Right lobe of liver (tissue), 6 donors: ENCODE measurements around the gene USP16. TPM values are rescaled to one million over a fixed set of nuclear protein-coding genes. Genes with fewer than 3 reads are reported as not detected.
A peak's percentile ranks its signal among the peaks of the same experiment; 100 is the strongest.

ENCODE experiments used
- ATAC-seq, 4 donors: fragments of 200-7000 bp; cut with Tn5 transposase; one replicate each; pipeline ENCODE4 v1.9.1; 2020; ENCODE audit warnings: mild to moderate bottlenecking in 4 of 4, moderate library complexity in 4 of 4
- DNase-seq, 3 donors: peaks; one replicate each; pipeline ENCODE4 v3.0.0-alpha.2; 2020
- H3K27ac ChIP-seq, 3 donors: fragments of 200-600 bp; one replicate each; pipeline ENCODE4 v1.8.0; 2022
- H3K27me3 ChIP-seq, 2 donors: fragments of 200-600 bp; one replicate each; pipeline ENCODE4 v1.8.0; 2022
- H3K36me3 ChIP-seq, 4 donors: fragments of 200-600 bp; sonication (generic) in 1 of 4; one replicate each; pipeline versions ENCODE4 v1.5.1 to v1.8.0; 2017 to 2022; ENCODE audit warnings: control low read depth in 1 of 4
- H3K4me1 ChIP-seq, 4 donors: fragments of 200-600 bp; sonication (generic) in 1 of 4; one replicate each; pipeline versions ENCODE4 v1.5.1 to v1.8.0; 2017 to 2022; ENCODE audit warnings: control low read depth in 1 of 4
- H3K4me3 ChIP-seq, 3 donors: fragments of 200-600 bp; one replicate each; pipeline ENCODE4 v1.8.0; 2022
- H3K9me3 ChIP-seq, 4 donors: fragments of 200-600 bp; sonication (generic) in 1 of 4; one replicate each; pipeline versions ENCODE4 v1.5.1 to v1.8.0; 2017 to 2022; ENCODE audit warnings: control low read depth in 1 of 4
- POLR2A ChIP-seq: fragments of 450-650 bp; IDR thresholded peaks from one replicate; pipeline ENCODE4 v1.6.1; 2017; ENCODE audit warnings: antibody characterized with exemption, mild to moderate bottlenecking
- WGBS: methylation state at CpG from one replicate; pipeline ENCODE4 v1.1.6; 2018; ENCODE audit warnings: low coverage, low lambda C conversion rate; ENCODE audit not compliant: insufficient coverage; ENCODE audit errors: missing lambda C conversion rate; 5-methylcytosine and 5-hydroxymethylcytosine counted together
- intact Hi-C, 2 donors: fragments of 100-400 bp; cut with DNase I; formaldehyde crosslinking; loops; one replicate each; pipeline versions ENCODE4 v1.11.2 to v1.14.1; 2022
- total RNA-seq, 6 experiments: library from RNA; depleted of rRNA in 2 of 6; stranded (reverse); fragments of >200 nt in 2 of 6; fragmentation: NEBNext Ultra II Directional in 3 of 6; extraction: Animal tissue kit (Norgen Biotek cat#: 25700) in 3 of 6; gene quantifications; one replicate each; pipeline versions ENCODE4 v1.1.0 to v1.2.4, GENCODE V29; 2016 to 2023
- TF ChIP-seq, protein P1 (sequence below), 4 donors: fragments of 200-600 bp in 3 of 4; fragments of 450-650 bp in 1 of 4; IDR thresholded peaks; one replicate each; pipeline versions ENCODE4 v1.5.1 to v1.8.0; 2016 to 2022; ENCODE audit warnings: antibody characterized with exemption in 4 of 4, mild to moderate bottlenecking in 2 of 4
- donor health status: DM: no; HTN: yes; CAD: no.
- donor health status: DM: no; HTN: no; CAD: no.
- donor health status: DM: no; HTN: no; CAD: no.
- donor health status: DM: no; HTN: yes; CAD: no.
- donor health status: DM: no; HTN: yes; CAD: no.

USP16 gene
- total RNA-seq, 6 experiments from 2014 or later, result 14.1 to 20.5 (median 17.4) TPM

DNA sequence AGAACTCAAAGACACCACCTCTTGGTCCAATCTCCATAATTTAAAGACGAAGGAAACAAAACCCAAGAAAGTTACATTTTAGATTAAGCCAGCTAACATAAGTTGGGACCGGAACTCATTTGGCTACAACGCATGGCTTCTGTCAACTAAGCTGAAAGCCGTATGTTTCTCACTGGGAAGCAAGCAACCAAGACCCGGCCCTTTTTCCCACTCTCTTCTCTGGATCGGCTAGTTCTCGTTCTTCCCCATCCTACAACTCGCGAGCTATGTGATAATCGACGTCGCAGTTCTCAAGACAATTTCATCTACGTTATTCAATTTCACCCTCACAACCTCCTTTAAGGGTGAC, 48.4 kb downstream of the USP16 start:
- TF ChIP-seq POLR2A, result no peak
- TF ChIP-seq, protein P1, sequence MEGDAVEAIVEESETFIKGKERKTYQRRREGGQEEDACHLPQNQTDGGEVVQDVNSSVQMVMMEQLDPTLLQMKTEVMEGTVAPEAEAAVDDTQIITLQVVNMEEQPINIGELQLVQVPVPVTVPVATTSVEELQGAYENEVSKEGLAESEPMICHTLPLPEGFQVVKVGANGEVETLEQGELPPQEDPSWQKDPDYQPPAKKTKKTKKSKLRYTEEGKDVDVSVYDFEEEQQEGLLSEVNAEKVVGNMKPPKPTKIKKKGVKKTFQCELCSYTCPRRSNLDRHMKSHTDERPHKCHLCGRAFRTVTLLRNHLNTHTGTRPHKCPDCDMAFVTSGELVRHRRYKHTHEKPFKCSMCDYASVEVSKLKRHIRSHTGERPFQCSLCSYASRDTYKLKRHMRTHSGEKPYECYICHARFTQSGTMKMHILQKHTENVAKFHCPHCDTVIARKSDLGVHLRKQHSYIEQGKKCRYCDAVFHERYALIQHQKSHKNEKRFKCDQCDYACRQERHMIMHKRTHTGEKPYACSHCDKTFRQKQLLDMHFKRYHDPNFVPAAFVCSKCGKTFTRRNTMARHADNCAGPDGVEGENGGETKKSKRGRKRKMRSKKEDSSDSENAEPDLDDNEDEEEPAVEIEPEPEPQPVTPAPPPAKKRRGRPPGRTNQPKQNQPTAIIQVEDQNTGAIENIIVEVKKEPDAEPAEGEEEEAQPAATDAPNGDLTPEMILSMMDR (IDR thresholded peaks at IDR 0.05), result no peak
- DNase-seq (no peak), ATAC-seq (peak in 2 of 4 donors; percentile 0 to 4)
- Histone ChIP-seq H3K27ac (peak overlapping the region; percentile 85 to 93 (median 92)), H3K9me3 (no peaks in the 10 kb centered on the region), H3K36me3 (peaks cover 0 to 19% (median 0%) of the 10 kb centered on the region in 4 donors), H3K4me1 (peaks cover 0 to 17% (median 7%) of the 10 kb centered on the region in 4 donors), H3K4me3 (peak overlapping the region; percentile 85 to 97 (median 87)), H3K27me3 (no peaks in the 10 kb centered on the region)
- WGBS, result 0% methylated on average over 13 of the region's 13 CpGs
- intact Hi-C loops, result no loop called here

DNA sequence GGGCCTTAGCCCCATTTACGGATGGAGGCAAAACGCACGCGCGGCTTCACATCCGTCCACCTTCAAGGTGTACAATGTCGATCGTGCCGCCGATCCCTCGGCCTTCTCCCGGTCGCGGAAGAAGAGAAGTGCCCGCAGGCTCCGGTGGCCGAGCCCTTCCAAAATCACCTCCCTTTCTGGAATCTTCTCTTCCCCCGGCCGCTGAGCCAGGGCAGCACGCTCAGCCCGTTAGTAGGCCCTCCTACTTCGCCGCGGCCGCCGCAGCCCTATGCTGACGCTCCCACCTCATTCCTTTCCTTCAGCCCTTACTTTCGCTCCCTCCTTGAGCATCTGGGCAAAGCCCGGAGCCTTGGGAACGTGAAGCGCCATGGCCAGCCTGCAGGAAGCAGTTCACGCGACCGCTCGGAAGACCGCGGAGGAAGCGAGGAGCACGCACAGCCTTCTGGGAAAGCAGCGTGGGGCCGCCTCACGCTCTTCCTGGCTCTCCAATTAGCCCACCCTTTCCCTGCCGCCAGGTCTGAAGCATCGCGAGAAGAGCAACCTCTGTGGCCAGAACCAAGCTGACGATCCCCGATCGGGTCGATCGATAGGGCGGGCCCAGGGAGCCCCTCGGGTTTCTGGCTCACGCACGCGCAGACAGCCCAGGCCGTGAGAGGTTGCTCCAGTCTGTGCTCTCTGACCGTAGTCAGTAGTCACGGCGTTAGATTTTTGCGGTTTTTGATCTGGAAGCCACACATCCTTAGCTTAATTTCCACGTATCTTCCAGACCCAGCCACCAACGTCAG, 48.9 kb downstream of the USP16 start, which contains the start of gene CCT8:
Gene CCT8, minus strand, starts transcription at position 427 of the 785 bp plus-strand sequence. Its CDS starts 58 bp downstream, at position 369.
- intact Hi-C loops, result no loop called here
- no peaks in the 10 kb centered on the region for H3K9me3 ChIP-seq
- H3K4me3 ChIP-seq, result peak within 1 kb of the TSS; percentile 85 to 97 (median 87)
- peaks cover 0 to 23% (median 7%) of the 10 kb centered on the region in 4 donors for H3K4me1 ChIP-seq
- no peaks in the 10 kb centered on the region for H3K27me3 ChIP-seq
- WGBS, result under 1% methylated on average over 37 of the region's 62 CpGs
- peak within 1 kb of the TSS; percentile 85 to 93 (median 92) for H3K27ac ChIP-seq
- peak; percentile 95 to 98 (median 96) for ATAC-seq
- DNase-seq, result peak; percentile 99 to 100 (median 100)
- H3K36me3 ChIP-seq, result peaks cover 0 to 13% (median 0%) of the 10 kb centered on the region in 4 donors
- TF ChIP-seq, protein P1 (IDR thresholded peaks at IDR 0.05), result no peak
- TF ChIP-seq POLR2A, result peak; percentile 88

DNA sequence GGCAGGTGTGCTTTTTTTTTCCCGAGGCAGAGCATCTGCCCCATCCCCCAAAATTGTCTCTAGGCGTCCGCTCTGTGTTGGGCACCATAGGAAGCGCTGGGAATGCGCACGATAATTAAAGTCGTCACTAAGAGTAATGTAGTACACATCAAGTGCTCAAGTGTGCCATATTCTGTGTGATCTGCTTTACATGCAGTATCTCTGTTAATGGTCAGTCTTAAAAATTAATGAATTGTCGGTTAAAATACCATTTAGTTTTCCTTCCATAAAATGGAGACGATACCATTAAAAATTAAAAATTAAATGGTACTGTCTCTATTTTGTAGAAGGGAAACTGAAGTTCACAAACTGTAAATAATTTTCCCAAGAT, 49.5 kb downstream of the USP16 start:
- Histone ChIP-seq H3K27ac (peak overlapping the region; percentile 85 to 93 (median 92)), H3K4me1 (peaks cover 0 to 28% (median 7%) of the 10 kb centered on the region in 4 donors), H3K36me3 (peaks cover 0 to 8% (median 0%) of the 10 kb centered on the region in 4 donors), H3K27me3 (no peaks in the 10 kb centered on the region), H3K4me3 (peak overlapping the region; percentile 85 to 97 (median 87)), H3K9me3 (no peaks in the 10 kb centered on the region)
- DNase-seq (no peak), ATAC-seq (peak; percentile 46 to 63 (median 54))
- no peak for TF ChIP-seq POLR2A
- TF ChIP-seq, protein P1 (IDR thresholded peaks at IDR 0.05), result no peak
- WGBS, result 9% methylated on average over 9 of the region's 9 CpGs
- intact Hi-C loops, result no loop called here

DNA sequence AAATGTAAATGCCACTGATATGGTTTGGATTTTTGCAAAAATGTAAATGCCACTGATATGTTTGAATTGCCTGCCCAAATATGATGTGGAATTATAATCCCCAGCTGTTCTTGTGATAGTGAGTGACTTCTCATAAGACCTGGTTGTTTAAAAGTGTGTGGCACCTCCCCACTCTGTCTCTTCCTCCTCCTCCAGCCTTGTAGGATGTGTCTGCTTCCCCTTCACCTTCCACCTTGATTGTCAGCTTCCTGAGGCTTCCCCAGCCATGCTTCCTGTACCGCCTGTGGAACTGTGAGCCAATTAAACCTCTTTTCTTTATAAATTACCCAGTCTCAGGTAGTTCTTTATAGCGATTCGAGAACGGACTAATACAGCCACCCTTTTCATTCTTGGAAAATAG, 50.3 kb downstream of the USP16 start:
- 84% methylated on average over 4 of the region's 4 CpGs for WGBS
- H3K9me3 ChIP-seq, result no peaks in the 10 kb centered on the region
- no peak overlapping the region for H3K27ac ChIP-seq
- TF ChIP-seq, protein P1 (IDR thresholded peaks at IDR 0.05), result no peak
- no peak for TF ChIP-seq POLR2A
- H3K4me1 ChIP-seq, result peaks cover 0 to 28% (median 7%) of the 10 kb centered on the region in 4 donors
- no peak overlapping the region for H3K4me3 ChIP-seq
- ATAC-seq (no peak), DNase-seq (no peak)
- intact Hi-C loops, result no loop called here
- H3K27me3 ChIP-seq, result no peaks in the 10 kb centered on the region
- H3K36me3 ChIP-seq, result no peaks in the 10 kb centered on the region
